ENCODE data around the gene GPR107. TPM values are rescaled to one million over a fixed set of nuclear protein-coding genes. Genes with fewer than 3 reads are reported as not detected.

Gene GPR107
- total RNA-seq, 1 donor from 2014 or later = 70.7 TPM

- TF ChIP-seq, protein P1, sequence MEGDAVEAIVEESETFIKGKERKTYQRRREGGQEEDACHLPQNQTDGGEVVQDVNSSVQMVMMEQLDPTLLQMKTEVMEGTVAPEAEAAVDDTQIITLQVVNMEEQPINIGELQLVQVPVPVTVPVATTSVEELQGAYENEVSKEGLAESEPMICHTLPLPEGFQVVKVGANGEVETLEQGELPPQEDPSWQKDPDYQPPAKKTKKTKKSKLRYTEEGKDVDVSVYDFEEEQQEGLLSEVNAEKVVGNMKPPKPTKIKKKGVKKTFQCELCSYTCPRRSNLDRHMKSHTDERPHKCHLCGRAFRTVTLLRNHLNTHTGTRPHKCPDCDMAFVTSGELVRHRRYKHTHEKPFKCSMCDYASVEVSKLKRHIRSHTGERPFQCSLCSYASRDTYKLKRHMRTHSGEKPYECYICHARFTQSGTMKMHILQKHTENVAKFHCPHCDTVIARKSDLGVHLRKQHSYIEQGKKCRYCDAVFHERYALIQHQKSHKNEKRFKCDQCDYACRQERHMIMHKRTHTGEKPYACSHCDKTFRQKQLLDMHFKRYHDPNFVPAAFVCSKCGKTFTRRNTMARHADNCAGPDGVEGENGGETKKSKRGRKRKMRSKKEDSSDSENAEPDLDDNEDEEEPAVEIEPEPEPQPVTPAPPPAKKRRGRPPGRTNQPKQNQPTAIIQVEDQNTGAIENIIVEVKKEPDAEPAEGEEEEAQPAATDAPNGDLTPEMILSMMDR (IDR thresholded peaks at IDR 0.05) = no peak
- H3K4me3 Mint-ChIP-seq (ENCODE audit: unreplicated experiment) = no peak overlapping the region
- no peak for DNase-seq (ENCODE audit: low spot score)
- H3K4me1 Mint-ChIP-seq (ENCODE audit: low read depth) = no peaks in the 10 kb centered on the region
- H3K9me3 Mint-ChIP-seq (ENCODE audit: low read depth) = no peaks in the 10 kb centered on the region
- H3K36me3 Mint-ChIP-seq (ENCODE audit: low read depth) = no peaks in the 10 kb centered on the region
- H3K27ac Mint-ChIP-seq (ENCODE audit: unreplicated experiment) = no peak overlapping the region
- no peaks in the 10 kb centered on the region for H3K27me3 Mint-ChIP-seq (ENCODE audit: low read depth)
These were observed 112.7 kb downstream of the GPR107 start for GRCh38 chr9:130166399-130166798.

- Mint-ChIP-seq H3K36me3 (ENCODE audit: low read depth) (no peaks in the 10 kb centered on the region), H3K9me3 (ENCODE audit: low read depth) (no peaks in the 10 kb centered on the region), H3K27me3 (ENCODE audit: low read depth) (no peaks in the 10 kb centered on the region), H3K4me3 (ENCODE audit: unreplicated experiment) (no peak overlapping the region), H3K4me1 (ENCODE audit: low read depth) (no peaks in the 10 kb centered on the region), H3K27ac (ENCODE audit: unreplicated experiment) (no peak overlapping the region)
- DNase-seq (ENCODE audit: low spot score) = no peak
- TF ChIP-seq, protein P1 (IDR thresholded peaks at IDR 0.05) = peak; percentile 20
These were observed 114.2 kb downstream of the GPR107 start for GRCh38 chr9:130167927-130168326.

DNA sequence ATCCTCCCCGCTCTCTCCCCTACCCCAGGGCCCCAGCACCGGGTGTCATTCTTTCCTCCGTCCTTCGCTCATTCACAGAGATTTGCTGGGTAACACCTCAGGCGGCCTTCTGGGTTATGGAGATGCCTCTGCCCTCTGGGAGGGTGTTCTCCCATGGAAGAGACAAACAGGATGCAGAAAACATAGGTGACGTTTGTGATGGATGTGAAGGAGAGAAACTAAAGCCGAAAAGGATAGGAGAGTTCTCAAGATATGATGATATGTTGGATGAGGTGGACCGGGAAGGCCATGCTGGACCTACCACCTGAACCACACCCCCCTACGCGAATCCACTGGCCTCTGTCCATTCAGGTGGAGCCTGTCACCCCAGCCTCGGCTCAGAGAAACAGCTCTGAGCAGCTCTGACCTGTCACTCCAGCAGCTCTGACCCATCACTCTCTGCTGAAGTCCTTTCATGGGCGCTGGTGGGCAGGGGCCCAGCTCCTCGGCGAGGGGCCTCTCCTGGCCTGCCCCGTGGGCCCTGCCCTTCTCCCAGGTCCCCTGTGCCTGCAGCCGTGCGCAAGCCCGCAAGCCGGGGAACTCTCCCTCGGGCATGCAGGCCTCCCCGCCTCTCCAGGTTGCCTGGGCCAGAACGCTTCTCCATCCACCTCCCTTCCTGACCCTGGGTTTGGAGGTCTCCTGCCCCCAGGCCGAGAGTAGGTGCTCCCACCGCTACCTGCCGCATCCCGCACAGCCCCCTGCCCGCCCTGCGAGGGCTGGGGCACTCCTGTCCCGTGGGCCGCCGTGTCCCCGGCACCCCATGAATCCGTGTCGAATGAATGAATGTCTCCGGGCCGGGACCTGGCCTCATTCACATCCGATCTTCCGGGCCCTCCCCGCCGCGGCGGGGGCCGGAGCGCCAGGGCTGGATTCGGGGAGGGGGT, 117.8 kb downstream of the GPR107 start:
- H3K9me3 Mint-ChIP-seq (ENCODE audit: low read depth) = no peaks in the 10 kb centered on the region
- peak; percentile 91 for DNase-seq (ENCODE audit: low spot score)
- H3K36me3 Mint-ChIP-seq (ENCODE audit: low read depth) = no peaks in the 10 kb centered on the region
- peaks cover 17% of the 10 kb centered on the region for H3K4me1 Mint-ChIP-seq (ENCODE audit: low read depth)
- H3K4me3 Mint-ChIP-seq (ENCODE audit: unreplicated experiment) = peak overlapping the region; percentile 59
- no peak overlapping the region for H3K27ac Mint-ChIP-seq (ENCODE audit: unreplicated experiment)
- TF ChIP-seq, protein P1 (IDR thresholded peaks at IDR 0.05) = no peak
- no peaks in the 10 kb centered on the region for H3K27me3 Mint-ChIP-seq (ENCODE audit: low read depth)

GRCh38 chr9:130172161-130172857, 118.6 kb downstream of the GPR107 start, which contains the start of gene NCS1:
TSS of gene NCS1 (plus strand) at chr9:130172404. CDS start at chr9:130172664, 260 bp downstream.
- H3K27ac Mint-ChIP-seq (ENCODE audit: unreplicated experiment) = peak within 1 kb of the TSS; percentile 51
- peak within 1 kb of the TSS; percentile 78 for H3K4me3 Mint-ChIP-seq (ENCODE audit: unreplicated experiment)
- TF ChIP-seq, protein P1 (IDR thresholded peaks at IDR 0.05) = no peak
- no peaks in the 10 kb centered on the region for H3K9me3 Mint-ChIP-seq (ENCODE audit: low read depth)
- peaks cover 17% of the 10 kb centered on the region for H3K4me1 Mint-ChIP-seq (ENCODE audit: low read depth)
- H3K36me3 Mint-ChIP-seq (ENCODE audit: low read depth) = no peaks in the 10 kb centered on the region
- H3K27me3 Mint-ChIP-seq (ENCODE audit: low read depth) = no peaks in the 10 kb centered on the region
- no peak for DNase-seq (ENCODE audit: low spot score)
